Keratinocyte (primary cell): ENCODE results near the gene LDLRAD4. TPM values are rescaled to one million over a fixed set of nuclear protein-coding genes. Genes with fewer than 3 reads are reported as not detected.
"Not testable (repeated sequence)": the region's sequence is repeated elsewhere in the genome, so short reads cannot be mapped to it uniquely, and the experiment has no call there.

ENCODE experiments used
- DNase-seq: peaks from one replicate; pipeline ENCODE4 v3.0.0-alpha.2; 2011; ENCODE audit warnings: low read depth, missing footprints, low spot score
- FAIRE-seq: peaks from 2 replicates; lab custom pipeline; 2011; peaks lifted over from hg19 to GRCh38; lab: Jason Lieb, UNC
- H2AFZ ChIP-seq: 2 replicates; pipeline ENCODE4 v1.6.0; 2012; ENCODE audit warnings: low read length, control low read depth, inconsistent platforms; ENCODE audit not compliant: control insufficient read depth
- H3K27ac ChIP-seq: 2 replicates; pipeline ENCODE4 v1.5.1; 2011; ENCODE audit warnings: low read length; ENCODE audit not compliant: control insufficient read depth, insufficient read depth
- H3K27me3 ChIP-seq: 3 replicates; pipeline ENCODE4 v1.6.0; 2011; ENCODE audit warnings: low read length; ENCODE audit not compliant: control insufficient read depth, insufficient read depth; ENCODE audit errors: extremely low read depth
- H3K36me3 ChIP-seq, 2 experiments: 2 replicates in 1 of 2; 3 replicates in 1 of 2; pipeline ENCODE4 v1.5.1; 2011; ENCODE audit warnings: low read length in 2 of 2, mild to moderate bottlenecking in 1 of 2; ENCODE audit not compliant: control insufficient read depth in 2 of 2, insufficient read depth in 2 of 2; ENCODE audit errors: extremely low read depth in 1 of 2
- H3K4me1 ChIP-seq: 3 replicates; pipeline ENCODE4 v1.5.1; 2011; ENCODE audit warnings: low read length; ENCODE audit not compliant: control insufficient read depth, insufficient read depth; ENCODE audit errors: extremely low read depth
- H3K4me2 ChIP-seq: 3 replicates; pipeline ENCODE4 v1.6.0; 2011; ENCODE audit warnings: low read depth, low read length; ENCODE audit not compliant: control insufficient read depth, insufficient read depth; ENCODE audit errors: extremely low read depth
- H3K4me3 ChIP-seq, 3 experiments: fragments of 200-600 bp in 1 of 3; sonication (generic) in 1 of 3; 2 replicates in 2 of 3; 3 replicates in 1 of 3; pipeline ENCODE4 v1.5.1; 2011 to 2016; ENCODE audit warnings: low read length in 3 of 3, mild to moderate bottlenecking in 3 of 3, control low read depth in 2 of 3, inconsistent platforms in 1 of 3, low read depth in 1 of 3, mixed read lengths in 1 of 3, mixed run types in 1 of 3, moderate library complexity in 1 of 3; ENCODE audit not compliant: control insufficient read depth in 2 of 3, insufficient read depth in 2 of 3; ENCODE audit errors: extremely low read depth in 1 of 3
- H3K79me2 ChIP-seq: 2 replicates; pipeline ENCODE4 v1.6.0; 2012; ENCODE audit warnings: low read length; ENCODE audit not compliant: control insufficient read depth, insufficient read depth
- H3K9ac ChIP-seq: 3 replicates; pipeline ENCODE4 v1.6.0; 2011; ENCODE audit warnings: low read length; ENCODE audit not compliant: control insufficient read depth, insufficient read depth; ENCODE audit errors: extremely low read depth
- H3K9me1 ChIP-seq: 3 replicates; pipeline ENCODE4 v1.6.0; 2011; ENCODE audit warnings: low read length; ENCODE audit not compliant: control insufficient read depth, insufficient read depth; ENCODE audit errors: extremely low read depth
- H3K9me3 ChIP-seq: 2 replicates; pipeline ENCODE4 v1.5.1; 2012; ENCODE audit warnings: low read depth, low read length; ENCODE audit not compliant: control insufficient read depth
- H4K20me1 ChIP-seq: 3 replicates; pipeline ENCODE4 v1.6.0; 2011; ENCODE audit warnings: low read length; ENCODE audit not compliant: control insufficient read depth, insufficient read depth; ENCODE audit errors: extremely low read depth
- CTCF ChIP-seq, 3 experiments: IDR thresholded peaks in 1 of 3; conservative IDR thresholded peaks in 1 of 3; optimal IDR thresholded peaks in 1 of 3; 2 replicates in 2 of 3; 3 replicates in 1 of 3; pipeline versions ENCODE3 to v1.5.1; 2011; ENCODE audit warnings: low read length in 3 of 3, mild to moderate bottlenecking in 3 of 3, moderate library complexity in 2 of 3, control low read depth in 1 of 3, inconsistent platforms in 1 of 3; ENCODE audit not compliant: insufficient read depth in 2 of 3; ENCODE audit errors: extremely low read depth in 1 of 3
- EZH2 ChIP-seq: IDR thresholded peaks from one replicate; pipeline ENCODE4 v1.6.1; 2012; ENCODE audit warnings: inconsistent platforms, mild to moderate bottlenecking, low read length, moderate library complexity
- dilution Hi-C: fragments of 300-500 bp; cut with MboI; formaldehyde crosslinking; loops from one replicate; pipeline ENCODE4 v1.7.0; 2020; ENCODE audit warnings: low sequenced_read_pairs; ENCODE audit not compliant: extremely low pct_ligation_motif_present
- polyA plus RNA-seq, 5 experiments: library from polyadenylated mRNA; depleted of rRNA in 3 of 5; stranded (reverse) in 3 of 5; stranded (forward) in 1 of 5; unstranded in 1 of 5; fragments of >200 nt; gene quantifications; 1 replicate in 1 of 5; 2 replicates in 3 of 5; 3 replicates in 1 of 5; pipeline versions ENCODE4 v1.2.1 to v1.2.3, GENCODE V29; 2011 to 2012; ENCODE audit warnings: missing spikeins in 2 of 5, low read depth in 1 of 5, low replicate concordance in 1 of 5

The LDLRAD4 gene
- polyA plus RNA-seq, 1 donor (not counting 4 experiments of a cell fraction or from before 2014, with no cell fraction given), result not detected

DNA sequence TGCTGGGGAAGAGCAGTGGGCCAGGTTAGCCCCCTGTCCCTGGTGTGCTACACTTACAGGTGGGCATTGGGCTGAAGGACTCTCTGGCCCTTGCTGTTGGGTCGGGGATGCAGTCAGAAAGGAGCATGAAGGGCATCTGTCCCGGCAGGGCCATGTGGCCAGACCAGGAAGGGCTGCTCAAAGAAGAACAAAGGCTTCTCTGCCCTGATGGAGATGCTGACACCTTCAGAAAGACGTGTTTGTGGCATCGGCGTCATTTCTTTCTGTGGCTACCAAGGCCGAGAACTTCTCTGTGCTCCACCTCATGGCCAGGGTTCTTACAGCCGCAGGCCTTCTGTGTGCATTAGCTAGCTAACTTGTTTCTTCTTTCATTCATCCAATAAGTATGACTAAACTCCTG lies 268.7 kb downstream of the LDLRAD4 start:
- TF ChIP-seq CTCF (optimal IDR thresholded peaks at IDR 0.05 in 1 of 3, IDR thresholded peaks at IDR 0.05 in 1 of 3, conservative IDR thresholded peaks at IDR 0.05 in 1 of 3; ENCODE audit: extremely low read depth in 1 of 3, insufficient read depth in 2 of 3, low read length in 3 of 3) (no peak), EZH2 (no peak)
- Histone ChIP-seq H2AFZ (no peak overlapping the region), H3K36me3 (no peaks in the 10 kb centered on the region), H3K9ac (no peak overlapping the region), H3K4me2 (no peak overlapping the region), H3K27ac (no peak overlapping the region), H3K9me1 (no peaks in the 10 kb centered on the region), H3K79me2 (no peaks in the 10 kb centered on the region), H4K20me1 (no peaks in the 10 kb centered on the region), H3K4me1 (no peaks in the 10 kb centered on the region), H3K9me3 (no peaks in the 10 kb centered on the region), H3K4me3 (no peak overlapping the region), H3K27me3 (no peaks in the 10 kb centered on the region)
- dilution Hi-C loops, result no loop called here
- no peak for FAIRE-seq
- DNase-seq, result no peak

DNA sequence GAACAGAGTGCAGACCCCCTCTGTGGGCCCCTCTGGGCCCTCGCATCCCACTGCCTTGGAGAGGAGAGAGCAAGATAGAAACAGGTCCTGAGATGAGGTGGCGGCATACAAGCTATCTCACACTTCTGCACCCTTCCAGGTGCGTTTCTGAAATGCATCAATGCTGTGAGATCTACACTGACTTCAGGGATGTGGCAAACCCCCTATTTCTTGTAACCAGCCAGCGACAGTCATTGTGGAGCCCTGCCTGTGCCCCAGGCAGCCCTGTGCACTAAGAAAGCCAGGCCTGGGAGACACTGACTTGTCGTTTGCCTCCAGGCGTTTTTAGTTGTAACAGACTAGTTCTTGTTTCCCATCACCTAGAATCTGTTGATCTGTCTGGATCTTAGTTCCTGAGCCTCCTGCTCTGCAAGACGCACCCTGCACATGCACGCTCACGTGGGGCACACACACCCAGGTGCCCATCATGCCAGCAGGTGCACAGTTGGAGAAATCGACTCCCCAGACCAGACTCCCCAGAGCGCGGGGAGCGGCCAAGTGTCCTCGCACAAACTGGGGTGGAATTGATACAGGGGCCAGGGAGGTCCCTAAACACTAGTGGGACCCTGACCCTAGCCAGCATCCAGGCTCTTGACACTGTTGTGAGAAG lies 269.8 kb downstream of the LDLRAD4 start:
- DNase-seq (no peak), FAIRE-seq (no peak)
- Histone ChIP-seq H3K27me3 (no peaks in the 10 kb centered on the region), H3K9me1 (no peaks in the 10 kb centered on the region), H3K27ac (no peak overlapping the region), H3K4me2 (no peak overlapping the region), H3K9ac (no peak overlapping the region), H2AFZ (no peak overlapping the region), H3K9me3 (no peaks in the 10 kb centered on the region), H4K20me1 (no peaks in the 10 kb centered on the region), H3K4me1 (no peaks in the 10 kb centered on the region), H3K4me3 (no peak overlapping the region), H3K36me3 (no peaks in the 10 kb centered on the region), H3K79me2 (no peaks in the 10 kb centered on the region)
- dilution Hi-C loops, result no loop called here
- TF ChIP-seq EZH2, result no peak
- no peak for TF ChIP-seq CTCF (optimal IDR thresholded peaks at IDR 0.05 in 1 of 3, IDR thresholded peaks at IDR 0.05 in 1 of 3, conservative IDR thresholded peaks at IDR 0.05 in 1 of 3; ENCODE audit: extremely low read depth in 1 of 3, insufficient read depth in 2 of 3, low read length in 3 of 3)

GRCh38 chr18:13489303-13489702 lies 270.7 kb downstream of the LDLRAD4 start:
- FAIRE-seq, H2AFZ ChIP-seq, H3K27me3 ChIP-seq, H3K9ac ChIP-seq, H3K36me3 ChIP-seq, H3K9me1 ChIP-seq, H4K20me1 ChIP-seq, H3K9me3 ChIP-seq, DNase-seq, H3K4me3 ChIP-seq, H3K79me2 ChIP-seq, dilution Hi-C loops, H3K4me2 ChIP-seq, H3K27ac ChIP-seq, H3K4me1 ChIP-seq: not testable (repeated sequence)
